HepG2 (cell line): ENCODE data around the gene CFAP119. TPM values are rescaled to one million over a fixed set of nuclear protein-coding genes. Genes with fewer than 3 reads are reported as not detected.

Experiments
- ATAC-seq: fragments of 200-7000 bp; cut with Tn5 transposase; 3 replicates; pipeline ENCODE4 v1.9.1; 2020; ENCODE audit warnings: mild to moderate bottlenecking, moderate library complexity
- BruUV-seq: library from RNA; stranded (reverse); fragments of 400-500 nt; replicated peaks from 2 replicates; lab custom pipeline; 2021; lab: Mats Ljungman, UMichigan
- CTCF ChIA-PET: fragments of 300-600 bp; formaldehyde crosslinking; extraction: SDS; loops from one replicate; lab custom pipeline; 2021; ENCODE audit warnings: low total read pairs, inconsistent platforms, low intra/inter-chr PET ratio; lab: Yijun Ruan, JAX
- POLR2A ChIA-PET: fragments of 350-600 bp; sonication (Branson Sonifier 250); formaldehyde crosslinking; loops from one replicate; lab custom pipeline; 2020; ENCODE audit warnings: antibody characterized with exemption, inconsistent platforms; lab: Yijun Ruan, JAX
- DNase-seq: peaks from one replicate; pipeline ENCODE4 v3.0.0-alpha.2; 2015; ENCODE audit warnings: low spot score
- FAIRE-seq: peaks from 3 replicates; lab custom pipeline; 2011; peaks lifted over from hg19 to GRCh38; lab: Jason Lieb, UNC
- H2AFZ ChIP-seq: one replicate; pipeline ENCODE4 v1.6.1; 2011; ENCODE audit warnings: low read length, inconsistent platforms
- H3K27ac ChIP-seq: fragments of 300-600 bp; 3 replicates; pipeline ENCODE4 v1.8.0; 2011; ENCODE audit warnings: mixed run types, mild to moderate bottlenecking, mixed read lengths, low read length, inconsistent platforms; ENCODE audit not compliant: insufficient read depth; ENCODE audit errors: extremely low read length
- H3K27me3 ChIP-seq, 2 experiments: fragments of 200-600 bp in 1 of 2; 2 replicates in 1 of 2; 3 replicates in 1 of 2; pipeline versions ENCODE4 v1.6.0 to v1.8.0; 2011; ENCODE audit warnings: low read length in 2 of 2, mild to moderate bottlenecking in 2 of 2, moderate library complexity in 2 of 2, inconsistent platforms in 1 of 2; ENCODE audit not compliant: insufficient read depth in 2 of 2, control insufficient read depth in 1 of 2
- H3K36me3 ChIP-seq, 2 experiments: fragments of 200-600 bp in 1 of 2; replicated peaks in 1 of 2; 2 replicates in 1 of 2; 3 replicates in 1 of 2; pipeline versions ENCODE4 v1.5.1 to v1.8.0; 2011; ENCODE audit warnings: low read length in 2 of 2, inconsistent platforms in 1 of 2; ENCODE audit not compliant: insufficient read depth in 2 of 2, control insufficient read depth in 1 of 2
- H3K4me1 ChIP-seq: 2 replicates; pipeline ENCODE4 v1.5.1; 2012; ENCODE audit warnings: low read length, inconsistent platforms; ENCODE audit not compliant: insufficient read depth
- H3K4me2 ChIP-seq: 2 replicates; pipeline ENCODE4 v1.6.0; 2011; ENCODE audit warnings: low read depth, low read length, inconsistent platforms
- H3K4me3 ChIP-seq, 3 experiments: fragments of 200-600 bp in 1 of 3; sonication (generic), shearing (Covaris generic) in 1 of 3; replicated peaks in 1 of 3; 2 replicates each; pipeline ENCODE4 v1.5.1; 2011 to 2016; ENCODE audit warnings: low read length in 3 of 3, inconsistent platforms in 2 of 3, low read depth in 2 of 3, mild to moderate bottlenecking in 2 of 3, control low read depth in 1 of 3, mixed read lengths in 1 of 3; ENCODE audit not compliant: insufficient read depth in 1 of 3
- H3K79me2 ChIP-seq: one replicate; pipeline ENCODE4 v1.6.1; 2011; ENCODE audit warnings: low read length, inconsistent platforms; ENCODE audit not compliant: insufficient read depth
- H3K9ac ChIP-seq: 2 replicates; pipeline ENCODE4 v1.6.0; 2011; ENCODE audit warnings: mild to moderate bottlenecking, low read depth, low read length, inconsistent platforms; ENCODE audit not compliant: insufficient read depth
- H3K9me3 ChIP-seq: 2 replicates; pipeline ENCODE4 v1.5.1; 2012; ENCODE audit warnings: mild to moderate bottlenecking, low read length
- H4K20me1 ChIP-seq: 2 replicates; pipeline ENCODE4 v1.6.0; 2011; ENCODE audit warnings: inconsistent platforms, mild to moderate bottlenecking, low read length, moderate library complexity; ENCODE audit not compliant: insufficient read depth
- CREM ChIP-seq, 2 experiments: sonication (generic) in 1 of 2; formaldehyde crosslinking in 1 of 2; IDR thresholded peaks; 2 replicates each; pipeline versions ENCODE4 v1.4.0 to v1.6.1; 2016 to 2020; ENCODE audit warnings: antibody characterized with exemption in 1 of 2, mild to moderate bottlenecking in 1 of 2, missing genetic modification reagents in 1 of 2
- HHEX ChIP-seq: IDR thresholded peaks from 2 replicates; pipeline ENCODE4 v1.6.1; 2016; ENCODE audit warnings: control low read depth
- HNF4A ChIP-seq: sonication (generic); formaldehyde crosslinking; IDR thresholded peaks from 2 replicates; pipeline ENCODE4 v1.4.0; 2020; ENCODE audit warnings: missing genetic modification reagents
- MIXL1 ChIP-seq: IDR thresholded peaks from 2 replicates; pipeline ENCODE4 v1.6.1; 2016
- SCMH1 ChIP-seq: sonication (generic); formaldehyde crosslinking; IDR thresholded peaks from 2 replicates; pipeline ENCODE4 v1.9.0; 2021; ENCODE audit warnings: missing genetic modification reagents, mild to moderate bottlenecking, borderline replicate concordance
- ZNF10 ChIP-seq: sonication (generic); formaldehyde crosslinking; IDR thresholded peaks from 2 replicates; pipeline ENCODE4 v1.4.0; 2020; ENCODE audit warnings: mild to moderate bottlenecking, low read depth, missing genetic modification reagents, borderline replicate concordance
- ZNF382 ChIP-seq: sonication (generic); formaldehyde crosslinking; IDR thresholded peaks from 2 replicates; pipeline ENCODE4 v1.5.0; 2020; ENCODE audit warnings: missing genetic modification reagents, mild to moderate bottlenecking, borderline replicate concordance
- ZNF556 ChIP-seq: sonication (generic); formaldehyde crosslinking; IDR thresholded peaks from 2 replicates; pipeline ENCODE4 v1.4.0; 2020; ENCODE audit warnings: mild to moderate bottlenecking, missing genetic modification reagents, borderline replicate concordance
- ZNF619 ChIP-seq: sonication (generic); formaldehyde crosslinking; IDR thresholded peaks from 2 replicates; pipeline ENCODE4 v1.4.0; 2020; ENCODE audit warnings: mild to moderate bottlenecking, missing genetic modification reagents
- WGBS: methylation state at CpG from one replicate; pipeline ENCODE4 v1.1.6; 2017; ENCODE audit warnings: low lambda C conversion rate; 5-methylcytosine and 5-hydroxymethylcytosine counted together
- in situ Hi-C: cut with HindIII; loops from 2 replicates; pipeline ENCODE4 v1.10.0; 2017; ENCODE audit warnings: low pct_unique_long_range_greater_than_20kb; ENCODE audit not compliant: extremely low pct_ligation_motif_present
- intact Hi-C: fragments of 100-400 bp; cut with micrococcal nuclease; formaldehyde crosslinking; loops from one replicate; pipeline ENCODE4 v1.10.0; 2022; ENCODE audit not compliant: unreplicated experiment
- polyA plus RNA-seq, 8 experiments: library from polyadenylated mRNA; depleted of rRNA in 3 of 8; stranded (reverse) in 7 of 8; unstranded in 1 of 8; fragments of >200 nt; fragmentation: Illumina TruSeq in 4 of 8; extraction: Trizol in 4 of 8; gene quantifications; 2 replicates each; pipeline versions ENCODE4 v1.2.1 to v1.2.3, GENCODE V29; 2011 to 2016; ENCODE audit warnings: low read depth in 4 of 8, missing spikeins in 1 of 8, mixed read lengths in 1 of 8; ENCODE audit not compliant: insufficient read depth in 1 of 8
- total RNA-seq, 5 experiments: library from RNA; depleted of rRNA; stranded (reverse); fragments of >200 nt; fragmentation: Illumina TruSeq; extraction: Trizol; gene quantifications; 2 replicates each; pipeline ENCODE4 v1.2.3, GENCODE V29; 2016; ENCODE audit warnings: low read depth in 1 of 5
- TF ChIP-seq, protein P1 (sequence below): sonication (generic); formaldehyde crosslinking; IDR thresholded peaks from 2 replicates; pipeline ENCODE4 v1.4.0; 2020; ENCODE audit warnings: missing genetic modification reagents
- TF ChIP-seq, protein P2 (sequence below): sonication (generic); formaldehyde crosslinking; conservative IDR thresholded peaks from 2 replicates; pipeline ENCODE4 v1.4.0; 2020; ENCODE audit warnings: missing genetic modification reagents
- TF ChIP-seq, protein P3 (sequence below): sonication (generic); formaldehyde crosslinking; IDR thresholded peaks from 2 replicates; pipeline ENCODE4 v1.4.0; 2020; ENCODE audit warnings: mild to moderate bottlenecking, missing genetic modification reagents, borderline replicate concordance
- TF ChIP-seq, protein P4 (sequence below): sonication (generic); formaldehyde crosslinking; IDR thresholded peaks from 2 replicates; pipeline ENCODE4 v1.4.0; 2020; ENCODE audit warnings: missing genetic modification reagents
- TF ChIP-seq, protein P5 (sequence below): fragments of 450-650 bp; IDR thresholded peaks from 2 replicates; pipeline ENCODE4 v1.6.1; 2016
- TF ChIP-seq, protein P6 (sequence below): sonication (generic); formaldehyde crosslinking; IDR thresholded peaks from 2 replicates; pipeline ENCODE4 v1.9.0; 2021; ENCODE audit warnings: missing genetic modification reagents, borderline replicate concordance

The CFAP119 gene
- total and polyA plus RNA-seq, 2 of the 13 experiments (the other 11 are each of a cell fraction or from before 2014, with no cell fraction given): 6.4 TPM

DNA sequence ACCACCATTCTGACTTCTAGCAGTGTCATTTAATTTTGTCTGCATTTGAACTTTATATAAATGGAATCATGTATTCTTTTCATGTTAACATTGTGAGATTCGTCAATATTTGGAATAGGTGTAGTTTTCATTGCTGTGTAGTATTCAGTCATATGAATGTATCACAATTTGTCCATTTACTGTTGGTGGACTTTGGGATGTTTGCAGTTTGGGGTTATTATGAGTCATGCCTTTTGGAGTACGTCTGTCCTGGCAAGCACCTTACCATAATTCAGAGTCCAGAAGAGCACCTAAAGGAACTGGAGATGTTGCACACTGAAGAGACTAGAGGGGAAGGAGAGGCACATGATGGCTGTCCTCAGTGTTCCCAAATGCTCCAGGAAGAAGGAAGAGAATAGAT, 16.8 kb downstream of the CFAP119 start:
- intact Hi-C loops: loop anchor here (5.0 to 10.0 kb wide), 3 partner anchors 48 to 678 kb away; partner anchors contain the start of genes ALDOA and SRCAP
- WGBS: 11% methylated on average over 2 of the region's 2 CpGs
- DNase-seq (peak; percentile 67), FAIRE-seq (peak; percentile 62), ATAC-seq (no peak; the same call in 2 of the 3 replicates)
- H3K4me2 ChIP-seq: peak overlapping the region; percentile 20; the same call in 1 of the 2 replicates
- ChIA-PET CTCF (no interaction called here), POLR2A (no interaction called here)
- peaks cover 8% of the 10 kb centered on the region for H3K79me2 ChIP-seq
- no peaks in the 10 kb centered on the region for H3K27me3 ChIP-seq
- H3K4me3 ChIP-seq: no peak overlapping the region
- H3K27ac ChIP-seq: peak overlapping the region; percentile 66
- H2AFZ ChIP-seq: no peak overlapping the region
- in situ Hi-C loops: no loop called here
- no TSS peak for BruUV-seq
- no peaks in the 10 kb centered on the region for H3K9me3 ChIP-seq
- H3K36me3 ChIP-seq: peaks cover 0 to 3% of the 10 kb centered on the region in 2 experiments; a peak in 1 of 5 replicates
- H3K4me1 ChIP-seq: peaks cover 62% of the 10 kb centered on the region
- peak overlapping the region; percentile 21; the same call in 1 of the 2 replicates for H3K9ac ChIP-seq
- H4K20me1 ChIP-seq: no peaks in the 10 kb centered on the region
- TF ChIP-seq HHEX (no peak), HNF4A (peak; percentile 85), ZNF382 (CRISPR knock-in tag) (no peak), SCMH1 (CRISPR knock-in tag) (no peak), ZNF619 (CRISPR knock-in tag) (no peak), MIXL1 (CRISPR knock-in tag) (peak; percentile 58; the same call in 1 of the 2 replicates), CREM (IDR thresholded peaks at IDR 0.05) (peak; percentile 43; the same call in 1 of the 2 replicates), CREM (CRISPR knock-in tag; IDR thresholded peaks at IDR 0.05) (no peak), ZNF10 (CRISPR knock-in tag) (no peak), ZNF556 (CRISPR knock-in tag) (no peak; the same call in 1 of the 2 replicates)
- TF ChIP-seq, protein P1, sequence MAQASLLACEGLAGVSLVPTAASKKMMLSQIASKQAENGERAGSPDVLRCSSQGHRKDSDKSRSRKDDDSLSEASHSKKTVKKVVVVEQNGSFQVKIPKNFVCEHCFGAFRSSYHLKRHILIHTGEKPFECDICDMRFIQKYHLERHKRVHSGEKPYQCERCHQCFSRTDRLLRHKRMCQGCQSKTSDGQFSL: no peak
- TF ChIP-seq, protein P2, sequence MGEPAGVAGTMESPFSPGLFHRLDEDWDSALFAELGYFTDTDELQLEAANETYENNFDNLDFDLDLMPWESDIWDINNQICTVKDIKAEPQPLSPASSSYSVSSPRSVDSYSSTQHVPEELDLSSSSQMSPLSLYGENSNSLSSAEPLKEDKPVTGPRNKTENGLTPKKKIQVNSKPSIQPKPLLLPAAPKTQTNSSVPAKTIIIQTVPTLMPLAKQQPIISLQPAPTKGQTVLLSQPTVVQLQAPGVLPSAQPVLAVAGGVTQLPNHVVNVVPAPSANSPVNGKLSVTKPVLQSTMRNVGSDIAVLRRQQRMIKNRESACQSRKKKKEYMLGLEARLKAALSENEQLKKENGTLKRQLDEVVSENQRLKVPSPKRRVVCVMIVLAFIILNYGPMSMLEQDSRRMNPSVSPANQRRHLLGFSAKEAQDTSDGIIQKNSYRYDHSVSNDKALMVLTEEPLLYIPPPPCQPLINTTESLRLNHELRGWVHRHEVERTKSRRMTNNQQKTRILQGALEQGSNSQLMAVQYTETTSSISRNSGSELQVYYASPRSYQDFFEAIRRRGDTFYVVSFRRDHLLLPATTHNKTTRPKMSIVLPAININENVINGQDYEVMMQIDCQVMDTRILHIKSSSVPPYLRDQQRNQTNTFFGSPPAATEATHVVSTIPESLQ (CRISPR knock-in tag): no peak
- TF ChIP-seq, protein P3, sequence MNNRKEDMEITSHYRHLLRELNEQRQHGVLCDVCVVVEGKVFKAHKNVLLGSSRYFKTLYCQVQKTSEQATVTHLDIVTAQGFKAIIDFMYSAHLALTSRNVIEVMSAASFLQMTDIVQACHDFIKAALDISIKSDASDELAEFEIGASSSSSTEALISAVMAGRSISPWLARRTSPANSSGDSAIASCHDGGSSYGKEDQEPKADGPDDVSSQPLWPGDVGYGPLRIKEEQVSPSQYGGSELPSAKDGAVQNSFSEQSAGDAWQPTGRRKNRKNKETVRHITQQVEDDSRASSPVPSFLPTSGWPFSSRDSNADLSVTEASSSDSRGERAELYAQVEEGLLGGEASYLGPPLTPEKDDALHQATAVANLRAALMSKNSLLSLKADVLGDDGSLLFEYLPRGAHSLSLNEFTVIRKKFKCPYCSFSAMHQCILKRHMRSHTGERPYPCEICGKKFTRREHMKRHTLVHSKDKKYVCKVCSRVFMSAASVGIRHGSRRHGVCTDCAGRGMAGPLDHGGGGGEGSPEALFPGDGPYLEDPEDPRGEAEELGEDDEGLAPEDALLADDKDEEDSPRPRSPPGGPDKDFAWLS (CRISPR knock-in tag): no peak
- TF ChIP-seq, protein P4, sequence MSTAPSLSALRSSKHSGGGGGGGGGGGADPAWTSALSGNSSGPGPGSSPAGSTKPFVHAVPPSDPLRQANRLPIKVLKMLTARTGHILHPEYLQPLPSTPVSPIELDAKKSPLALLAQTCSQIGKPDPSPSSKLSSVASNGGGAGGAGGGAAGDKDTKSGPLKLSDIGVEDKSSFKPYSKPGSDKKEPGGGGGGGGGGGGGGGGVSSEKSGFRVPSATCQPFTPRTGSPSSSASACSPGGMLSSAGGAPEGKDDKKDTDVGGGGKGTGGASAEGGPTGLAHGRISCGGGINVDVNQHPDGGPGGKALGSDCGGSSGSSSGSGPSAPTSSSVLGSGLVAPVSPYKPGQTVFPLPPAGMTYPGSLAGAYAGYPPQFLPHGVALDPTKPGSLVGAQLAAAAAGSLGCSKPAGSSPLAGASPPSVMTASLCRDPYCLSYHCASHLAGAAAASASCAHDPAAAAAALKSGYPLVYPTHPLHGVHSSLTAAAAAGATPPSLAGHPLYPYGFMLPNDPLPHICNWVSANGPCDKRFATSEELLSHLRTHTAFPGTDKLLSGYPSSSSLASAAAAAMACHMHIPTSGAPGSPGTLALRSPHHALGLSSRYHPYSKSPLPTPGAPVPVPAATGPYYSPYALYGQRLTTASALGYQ (CRISPR knock-in tag): no peak
- TF ChIP-seq, protein P5, sequence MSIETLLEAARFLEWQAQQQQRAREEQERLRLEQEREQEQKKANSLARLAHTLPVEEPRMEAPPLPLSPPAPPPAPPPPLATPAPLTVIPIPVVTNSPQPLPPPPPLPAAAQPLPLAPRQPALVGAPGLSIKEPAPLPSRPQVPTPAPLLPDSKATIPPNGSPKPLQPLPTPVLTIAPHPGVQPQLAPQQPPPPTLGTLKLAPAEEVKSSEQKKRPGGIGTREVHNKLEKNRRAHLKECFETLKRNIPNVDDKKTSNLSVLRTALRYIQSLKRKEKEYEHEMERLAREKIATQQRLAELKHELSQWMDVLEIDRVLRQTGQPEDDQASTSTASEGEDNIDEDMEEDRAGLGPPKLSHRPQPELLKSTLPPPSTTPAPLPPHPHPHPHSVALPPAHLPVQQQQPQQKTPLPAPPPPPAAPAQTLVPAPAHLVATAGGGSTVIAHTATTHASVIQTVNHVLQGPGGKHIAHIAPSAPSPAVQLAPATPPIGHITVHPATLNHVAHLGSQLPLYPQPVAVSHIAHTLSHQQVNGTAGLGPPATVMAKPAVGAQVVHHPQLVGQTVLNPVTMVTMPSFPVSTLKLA: no peak
- TF ChIP-seq, protein P6, sequence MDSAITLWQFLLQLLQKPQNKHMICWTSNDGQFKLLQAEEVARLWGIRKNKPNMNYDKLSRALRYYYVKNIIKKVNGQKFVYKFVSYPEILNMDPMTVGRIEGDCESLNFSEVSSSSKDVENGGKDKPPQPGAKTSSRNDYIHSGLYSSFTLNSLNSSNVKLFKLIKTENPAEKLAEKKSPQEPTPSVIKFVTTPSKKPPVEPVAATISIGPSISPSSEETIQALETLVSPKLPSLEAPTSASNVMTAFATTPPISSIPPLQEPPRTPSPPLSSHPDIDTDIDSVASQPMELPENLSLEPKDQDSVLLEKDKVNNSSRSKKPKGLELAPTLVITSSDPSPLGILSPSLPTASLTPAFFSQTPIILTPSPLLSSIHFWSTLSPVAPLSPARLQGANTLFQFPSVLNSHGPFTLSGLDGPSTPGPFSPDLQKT (CRISPR knock-in tag): no peak
